ENCODE results near the gene ZNF503.

ZNF503 gene

GRCh38 chr10:75358835-75359421 is 42.6 kb downstream of the ZNF503 start:
- Histone ChIP-seq H3K9ac (ENCODE audit: low read length in 5 of 5) (no peak overlapping the region), H3K36me3 (ENCODE audit: control insufficient read depth in 5 of 5, insufficient read depth in 5 of 5, low read length in 5 of 5) (no peaks in the 10 kb centered on the region), H3K27me3 (ENCODE audit: control insufficient read depth in 5 of 5, insufficient read depth in 4 of 5, low read length in 5 of 5) (no peaks in the 10 kb centered on the region), H3K27ac (ENCODE audit: low read depth, low read length) (no peak overlapping the region), H3K4me1 (ENCODE audit: control insufficient read depth in 5 of 5, insufficient read depth in 5 of 5, low read length in 5 of 5) (peaks cover 0 to 11% (median 7%) of the 10 kb centered on the region in 5 donors), H3K4me3 (ENCODE audit: low read depth in 1 of 5, low read length in 5 of 5) (no peak overlapping the region), H3K9me3 (ENCODE audit: control insufficient read depth in 5 of 5, low read length in 5 of 5) (peaks cover 0 to 9% (median 6%) of the 10 kb centered on the region in 5 donors)

GRCh38 chr10:75358132-75358531 is 43.4 kb downstream of the ZNF503 start:
- Histone ChIP-seq H3K4me3 (ENCODE audit: low read depth in 1 of 5, low read length in 5 of 5) (no peak overlapping the region), H3K4me1 (ENCODE audit: control insufficient read depth in 5 of 5, insufficient read depth in 5 of 5, low read length in 5 of 5) (peaks cover 0 to 11% (median 7%) of the 10 kb centered on the region in 5 donors), H3K9me3 (ENCODE audit: control insufficient read depth in 5 of 5, low read length in 5 of 5) (peaks cover 0 to 9% (median 6%) of the 10 kb centered on the region in 5 donors), H3K27me3 (ENCODE audit: control insufficient read depth in 5 of 5, insufficient read depth in 4 of 5, low read length in 5 of 5) (no peaks in the 10 kb centered on the region), H3K27ac (ENCODE audit: low read depth, low read length) (no peak overlapping the region), H3K36me3 (ENCODE audit: control insufficient read depth in 5 of 5, insufficient read depth in 5 of 5, low read length in 5 of 5) (no peaks in the 10 kb centered on the region), H3K9ac (ENCODE audit: low read length in 5 of 5) (no peak overlapping the region)

GRCh38 chr10:75357500-75357899 is 44.1 kb downstream of the ZNF503 start:
- Histone ChIP-seq H3K36me3 (ENCODE audit: control insufficient read depth in 5 of 5, insufficient read depth in 5 of 5, low read length in 5 of 5) (no peaks in the 10 kb centered on the region), H3K9ac (ENCODE audit: low read length in 5 of 5) (no peak overlapping the region), H3K4me1 (ENCODE audit: control insufficient read depth in 5 of 5, insufficient read depth in 5 of 5, low read length in 5 of 5) (peaks cover 0 to 11% (median 7%) of the 10 kb centered on the region in 5 donors), H3K4me3 (ENCODE audit: low read depth in 1 of 5, low read length in 5 of 5) (no peak overlapping the region), H3K27me3 (ENCODE audit: control insufficient read depth in 5 of 5, insufficient read depth in 4 of 5, low read length in 5 of 5) (no peaks in the 10 kb centered on the region), H3K9me3 (ENCODE audit: control insufficient read depth in 5 of 5, low read length in 5 of 5) (peaks cover 0 to 9% (median 6%) of the 10 kb centered on the region in 5 donors), H3K27ac (ENCODE audit: low read depth, low read length) (no peak overlapping the region)

GRCh38 chr10:75356484-75356883 is 45.1 kb downstream of the ZNF503 start:
- no peak overlapping the region for H3K9ac ChIP-seq (ENCODE audit: low read length in 5 of 5)
- peaks cover 0 to 11% (median 7%) of the 10 kb centered on the region in 5 donors for H3K4me1 ChIP-seq (ENCODE audit: control insufficient read depth in 5 of 5, insufficient read depth in 5 of 5, low read length in 5 of 5)
- no peak overlapping the region for H3K27ac ChIP-seq (ENCODE audit: low read depth, low read length)
- H3K36me3 ChIP-seq (ENCODE audit: control insufficient read depth in 5 of 5, insufficient read depth in 5 of 5, low read length in 5 of 5): no peaks in the 10 kb centered on the region
- H3K27me3 ChIP-seq (ENCODE audit: control insufficient read depth in 5 of 5, insufficient read depth in 4 of 5, low read length in 5 of 5): no peaks in the 10 kb centered on the region
- H3K4me3 ChIP-seq (ENCODE audit: low read depth in 1 of 5, low read length in 5 of 5): no peak overlapping the region
- H3K9me3 ChIP-seq (ENCODE audit: control insufficient read depth in 5 of 5, low read length in 5 of 5): peaks cover 0 to 9% (median 6%) of the 10 kb centered on the region in 5 donors

- Histone ChIP-seq H3K27ac (ENCODE audit: low read depth, low read length) (no peak overlapping the region), H3K4me1 (ENCODE audit: control insufficient read depth in 5 of 5, insufficient read depth in 5 of 5, low read length in 5 of 5) (peaks cover 0 to 11% (median 7%) of the 10 kb centered on the region in 5 donors)
Observed at GRCh38 chr10:75355706-75356105, 45.9 kb downstream of the ZNF503 start.

GRCh38 chr10:75353183-75353582 is 48.4 kb downstream of the ZNF503 start:
- peaks cover 0 to 9% (median 6%) of the 10 kb centered on the region in 5 donors for H3K9me3 ChIP-seq (ENCODE audit: control insufficient read depth in 5 of 5, low read length in 5 of 5)
- no peak overlapping the region for H3K27ac ChIP-seq (ENCODE audit: low read depth, low read length)
- no peaks in the 10 kb centered on the region for H3K4me1 ChIP-seq (ENCODE audit: control insufficient read depth in 5 of 5, insufficient read depth in 5 of 5, low read length in 5 of 5)
- H3K9ac ChIP-seq (ENCODE audit: low read length in 5 of 5): no peak overlapping the region
- no peak overlapping the region for H3K4me3 ChIP-seq (ENCODE audit: low read depth in 1 of 5, low read length in 5 of 5)
- H3K36me3 ChIP-seq (ENCODE audit: control insufficient read depth in 5 of 5, insufficient read depth in 5 of 5, low read length in 5 of 5): no peaks in the 10 kb centered on the region
- no peaks in the 10 kb centered on the region for H3K27me3 ChIP-seq (ENCODE audit: control insufficient read depth in 5 of 5, insufficient read depth in 4 of 5, low read length in 5 of 5)

More at GRCh38 chr10:75355706-75356105, 45.9 kb downstream of the ZNF503 start:
- Histone ChIP-seq H3K9ac (ENCODE audit: low read length in 5 of 5) (no peak overlapping the region), H3K27me3 (ENCODE audit: control insufficient read depth in 5 of 5, insufficient read depth in 4 of 5, low read length in 5 of 5) (no peaks in the 10 kb centered on the region), H3K4me3 (ENCODE audit: low read depth in 1 of 5, low read length in 5 of 5) (no peak overlapping the region), H3K36me3 (ENCODE audit: control insufficient read depth in 5 of 5, insufficient read depth in 5 of 5, low read length in 5 of 5) (no peaks in the 10 kb centered on the region), H3K9me3 (ENCODE audit: control insufficient read depth in 5 of 5, low read length in 5 of 5) (peaks cover 0 to 9% (median 6%) of the 10 kb centered on the region in 5 donors)

DNA sequence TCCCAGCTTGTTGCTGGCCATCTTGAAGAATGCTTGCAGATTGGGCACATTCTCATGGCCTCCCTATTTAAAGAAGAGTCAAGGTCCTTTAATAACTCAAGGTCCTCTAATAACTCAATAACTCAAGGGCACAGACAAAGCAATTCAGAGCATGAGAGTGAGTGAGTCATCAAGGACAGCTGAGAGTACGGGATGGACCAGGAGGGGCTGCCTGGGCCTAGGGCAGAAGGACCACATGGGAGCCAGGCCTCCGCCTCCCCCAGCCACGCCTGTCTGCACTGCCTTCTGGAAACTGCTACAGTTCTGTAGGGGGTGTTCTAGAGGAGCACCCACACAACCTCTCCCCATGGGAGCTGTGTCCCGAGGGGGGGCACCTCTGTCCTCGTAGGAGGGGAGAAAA is 48.9 kb downstream of the ZNF503 start:
- H3K36me3 ChIP-seq (ENCODE audit: control insufficient read depth in 5 of 5, insufficient read depth in 5 of 5, low read length in 5 of 5): no peaks in the 10 kb centered on the region
- no peaks in the 10 kb centered on the region for H3K27me3 ChIP-seq (ENCODE audit: control insufficient read depth in 5 of 5, insufficient read depth in 4 of 5, low read length in 5 of 5)
- H3K27ac ChIP-seq (ENCODE audit: low read depth, low read length): no peak overlapping the region
- H3K4me3 ChIP-seq (ENCODE audit: low read depth in 1 of 5, low read length in 5 of 5): no peak overlapping the region
- H3K4me1 ChIP-seq (ENCODE audit: control insufficient read depth in 5 of 5, insufficient read depth in 5 of 5, low read length in 5 of 5): no peaks in the 10 kb centered on the region
- no peak overlapping the region for H3K9ac ChIP-seq (ENCODE audit: low read length in 5 of 5)
- peaks cover 0 to 9% (median 6%) of the 10 kb centered on the region in 5 donors for H3K9me3 ChIP-seq (ENCODE audit: control insufficient read depth in 5 of 5, low read length in 5 of 5)

DNA sequence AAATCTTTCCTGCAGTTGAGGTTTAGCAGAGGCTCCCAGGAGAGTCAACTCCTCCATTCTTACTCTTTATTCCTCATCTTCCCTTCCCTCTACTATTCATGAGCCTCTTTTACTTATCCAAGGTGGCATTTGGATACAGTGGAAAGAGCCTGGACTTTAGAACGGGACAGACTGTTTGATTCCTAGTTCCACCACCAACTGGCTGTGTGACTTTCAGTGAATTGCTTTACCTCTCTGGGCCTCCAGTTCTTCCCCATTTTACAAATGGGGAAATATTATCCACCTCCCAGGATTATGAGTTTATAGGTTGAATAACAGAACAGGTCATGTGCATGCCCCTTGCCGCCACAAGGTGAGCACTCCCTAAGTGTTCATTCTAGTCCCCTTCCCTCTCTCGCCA is 49.9 kb downstream of the ZNF503 start:
- Histone ChIP-seq H3K36me3 (ENCODE audit: control insufficient read depth in 5 of 5, insufficient read depth in 5 of 5, low read length in 5 of 5) (no peaks in the 10 kb centered on the region), H3K27me3 (ENCODE audit: control insufficient read depth in 5 of 5, insufficient read depth in 4 of 5, low read length in 5 of 5) (no peaks in the 10 kb centered on the region), H3K4me1 (ENCODE audit: control insufficient read depth in 5 of 5, insufficient read depth in 5 of 5, low read length in 5 of 5) (no peaks in the 10 kb centered on the region), H3K9me3 (ENCODE audit: control insufficient read depth in 5 of 5, low read length in 5 of 5) (peaks cover 0 to 9% (median 6%) of the 10 kb centered on the region in 5 donors), H3K4me3 (ENCODE audit: low read depth in 1 of 5, low read length in 5 of 5) (no peak overlapping the region), H3K9ac (ENCODE audit: low read length in 5 of 5) (no peak overlapping the region), H3K27ac (ENCODE audit: low read depth, low read length) (no peak overlapping the region)

- Histone ChIP-seq H3K4me3 (ENCODE audit: low read depth in 1 of 5, low read length in 5 of 5) (no peak overlapping the region), H3K36me3 (ENCODE audit: control insufficient read depth in 5 of 5, insufficient read depth in 5 of 5, low read length in 5 of 5) (no peaks in the 10 kb centered on the region), H3K27ac (ENCODE audit: low read depth, low read length) (no peak overlapping the region), H3K9ac (ENCODE audit: low read length in 5 of 5) (no peak overlapping the region), H3K9me3 (ENCODE audit: control insufficient read depth in 5 of 5, low read length in 5 of 5) (peaks cover 0 to 7% (median 4%) of the 10 kb centered on the region in 5 donors), H3K27me3 (ENCODE audit: control insufficient read depth in 5 of 5, insufficient read depth in 4 of 5, low read length in 5 of 5) (no peaks in the 10 kb centered on the region), H3K4me1 (ENCODE audit: control insufficient read depth in 5 of 5, insufficient read depth in 5 of 5, low read length in 5 of 5) (no peaks in the 10 kb centered on the region)
Observed at GRCh38 chr10:75350791-75351190, 50.8 kb downstream of the ZNF503 start.

Data from subcutaneous abdominal adipose tissue (tissue), 5 donors.